Measurements from ENCODE around the gene MED29. TPM values are rescaled to one million over a fixed set of nuclear protein-coding genes. Genes with fewer than 3 reads are reported as not detected.

Gene MED29
- total RNA-seq, 1 donor from 2014 or later = 21.8 TPM

- ATAC-seq (peak; percentile 99), DNase-seq (ENCODE audit: missing footprints) (peak; percentile 99)
- intact Hi-C loops (cut with DNase I) = loop anchor here (1.0 to 2.0 kb wide), 2 partner anchors 10 to 23 kb away; partner anchors contain the start of genes PLEKHG2 and SUPT5H
These were observed 44.5 kb downstream of the MED29 start, which contains the start of gene RPS16 for GRCh38 chr19:39435499-39436349. Gene RPS16 (minus strand): TSS chr19:39435949. CDS start chr19:39435895, 54 bp downstream.

- no peak for DNase-seq (ENCODE audit: missing footprints)
- intact Hi-C loops (cut with DNase I) = loop anchor here (1.0 kb wide), 1 partner anchor 9 kb away; the partner anchor contains the start of gene SUPT5H
- ATAC-seq = no peak
These were observed 45.2 kb downstream of the MED29 start for GRCh38 chr19:39436350-39436716.

GRCh38 chr19:39438270-39438934 lies 47.2 kb downstream of the MED29 start:
- ATAC-seq (no peak), DNase-seq (ENCODE audit: missing footprints) (no peak)
- intact Hi-C loops (cut with DNase I) = no loop called here

DNA sequence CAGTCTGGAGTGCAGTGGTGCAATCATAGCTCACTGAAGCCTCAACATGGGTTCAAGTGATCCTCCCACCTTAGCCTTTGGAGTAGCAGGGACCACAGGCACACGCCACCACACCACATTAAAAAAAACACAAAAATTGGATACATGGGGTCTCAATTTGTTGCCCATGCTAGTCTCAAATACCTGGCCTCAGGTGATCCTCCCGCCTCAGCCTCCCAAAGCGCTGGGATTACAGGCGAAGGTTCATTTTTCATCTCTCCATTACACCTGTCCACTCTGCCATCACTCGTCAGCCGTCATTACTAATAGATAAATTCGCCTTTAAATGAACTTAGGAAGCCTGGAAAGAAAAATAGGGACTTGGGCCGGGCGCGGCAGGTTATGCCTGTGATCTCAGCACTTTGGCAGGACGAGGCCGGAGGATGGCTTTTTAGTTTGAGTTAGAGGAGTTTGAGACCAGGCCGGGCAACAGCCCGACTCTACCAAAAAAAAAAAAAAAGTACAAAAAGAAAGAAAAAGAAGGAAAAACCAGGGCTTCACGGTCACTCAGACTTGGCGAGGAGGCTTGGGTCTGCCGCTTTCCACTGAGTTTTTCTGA lies 53.5 kb downstream of the MED29 start:
- ATAC-seq = no peak
- intact Hi-C loops (cut with DNase I) = loop anchor here (1.0 to 10.0 kb wide), 5 partner anchors 8 to 228 kb away; partner anchors contain the start of genes EID2B, MED29, PAF1 and TIMM50

GRCh38 chr19:39445196-39446111 lies 54.3 kb downstream of the MED29 start, which contains the start of gene SUPT5H:
Gene SUPT5H (plus strand): TSS chr19:39445582. CDS start chr19:39445891, 309 bp downstream.
- peak; percentile 98 for ATAC-seq
- intact Hi-C loops (cut with DNase I) = loop anchor here (1.0 to 10.0 kb wide), 4 partner anchors 9 to 89 kb away; partner anchors contain the start of genes EID2B, MED29, PAF1 and TIMM50
- peak; percentile 98 for DNase-seq (ENCODE audit: missing footprints)

More for the DNA sequence above, 53.5 kb downstream of the MED29 start:
- peak; percentile 61 for DNase-seq (ENCODE audit: missing footprints)

DNA sequence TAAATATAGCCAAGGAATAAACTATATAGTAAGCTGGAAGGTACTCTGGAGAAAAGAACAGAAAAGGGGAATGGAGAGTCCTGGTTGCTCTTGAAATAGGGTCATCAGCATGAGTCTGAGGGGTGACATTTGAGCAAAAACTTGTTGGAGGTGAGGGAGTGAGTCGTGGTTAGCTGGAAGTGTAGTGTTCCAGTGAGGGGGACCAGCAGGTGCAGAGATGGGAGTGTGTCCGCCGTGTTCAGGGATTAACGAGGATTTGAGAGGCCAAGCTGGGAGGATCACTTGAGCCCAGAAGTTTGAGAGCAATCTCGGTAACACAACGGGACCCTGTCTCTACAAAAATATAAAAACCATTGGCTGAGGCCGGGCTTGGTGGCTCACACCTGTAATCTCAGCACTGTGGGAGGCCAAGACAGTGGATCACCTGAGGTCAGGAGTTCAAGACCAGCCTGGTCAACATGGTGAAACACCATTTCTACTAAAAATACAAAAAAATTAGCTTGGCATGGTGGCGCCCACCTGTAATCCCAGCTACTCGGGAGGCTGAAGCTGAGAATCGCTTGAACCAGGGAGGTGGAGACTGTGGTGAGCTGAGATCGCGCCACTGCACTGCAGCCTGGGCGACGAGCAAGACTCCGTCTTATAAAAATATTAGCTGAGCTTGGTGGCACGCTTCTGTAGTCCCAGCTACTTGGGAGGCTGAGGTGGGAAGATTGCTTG lies 55.3 kb downstream of the MED29 start:
- DNase-seq (ENCODE audit: missing footprints) = no peak
- intact Hi-C loops (cut with DNase I) = loop anchor here (10.0 kb wide), 1 partner anchor 88 kb away; the partner anchor contains the start of gene EID2B
- no peak for ATAC-seq

- no peak for ATAC-seq
- no peak for DNase-seq (ENCODE audit: missing footprints)
- intact Hi-C loops (cut with DNase I) = loop anchor here (10.0 kb wide), 1 partner anchor 87 kb away; the partner anchor contains the start of gene EID2B
These were observed 57.1 kb downstream of the MED29 start for GRCh38 chr19:39448271-39448670.

DNA sequence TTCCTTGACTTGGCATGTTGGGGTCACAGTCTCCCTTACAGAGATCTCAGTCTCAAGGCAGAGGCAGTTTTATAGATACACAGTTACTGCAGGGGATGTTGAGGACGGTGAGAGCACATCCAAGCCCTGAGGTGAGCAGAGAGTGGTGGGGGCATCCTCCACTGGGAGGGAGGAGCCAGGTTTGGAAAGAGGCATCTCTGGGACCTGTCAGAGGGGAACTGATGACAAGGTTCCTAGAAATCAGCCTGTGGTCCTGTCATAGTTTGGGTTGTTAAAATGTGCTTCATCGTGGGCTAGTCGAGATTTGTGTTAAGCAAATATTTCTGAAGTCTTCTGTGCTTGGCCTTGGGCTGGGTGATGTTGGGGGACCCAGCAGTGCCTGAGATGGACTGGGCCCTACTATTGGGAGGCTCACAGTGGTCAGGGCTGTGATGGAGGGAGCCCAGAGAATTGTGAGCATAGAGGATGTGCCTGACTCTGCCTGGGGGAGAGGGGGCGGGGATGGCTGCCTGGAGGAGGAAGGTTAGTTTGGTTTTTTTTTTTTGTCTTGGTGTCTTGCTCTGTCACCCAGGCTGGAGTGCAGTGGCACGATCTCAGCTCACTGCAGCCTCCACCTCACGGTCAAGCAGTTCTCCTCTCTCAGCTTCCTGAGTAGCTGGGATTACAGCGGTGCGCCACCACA lies 58.1 kb downstream of the MED29 start:
- DNase-seq (ENCODE audit: missing footprints) = no peak
- ATAC-seq = no peak
- intact Hi-C loops (cut with DNase I) = loop anchor here (10.0 kb wide), 1 partner anchor 86 kb away; the partner anchor contains the start of gene EID2B

Small RNAs within 50 kb of the gene (microRNA-seq; reads per million reads assigned to microRNA genes)
- not detected for gene MIR4530

Other genes with a start within 250 kb of the MED29 start
- gene NCCRP1, start 194.4 kb upstream of the MED29 start, total RNA-seq = not detected
- not detected for gene SYCN, start 187.1 kb upstream of the MED29 start, total RNA-seq
- gene IFNL3, start 146.4 kb upstream of the MED29 start, total RNA-seq = not detected
- not detected for gene IFNL4, start 142.5 kb upstream of the MED29 start, total RNA-seq
- not detected for gene IFNL2, start 123.0 kb upstream of the MED29 start, total RNA-seq
- not detected for gene IFNL1, start 95.0 kb upstream of the MED29 start, total RNA-seq
- 0.41 TPM for gene LRFN1, start 70.5 kb upstream of the MED29 start, total RNA-seq
- gene GMFG, start 55.3 kb upstream of the MED29 start, total RNA-seq = 20.2 TPM
- gene SAMD4B, start 49.0 kb upstream of the MED29 start, total RNA-seq = 40.6 TPM
- 34.5 TPM for gene PAF1, start 272 bp upstream of the MED29 start, total RNA-seq
- gene ZFP36, start 15.5 kb downstream of the MED29 start, total RNA-seq = 48.7 TPM
- 10.4 TPM for gene PLEKHG2, start 21.3 kb downstream of the MED29 start, total RNA-seq
- 1,258 TPM for gene RPS16, start 44.6 kb downstream of the MED29 start, total RNA-seq
- gene SUPT5H, start 54.2 kb downstream of the MED29 start, total RNA-seq = 80.6 TPM
- 75.9 TPM for gene TIMM50, start 89.5 kb downstream of the MED29 start, total RNA-seq
- not detected for gene DLL3, start 107.6 kb downstream of the MED29 start, total RNA-seq
- gene SELENOV, start 123.8 kb downstream of the MED29 start, total RNA-seq = not detected
- gene EID2B, start 141.5 kb downstream of the MED29 start, total RNA-seq = 1.7 TPM
- gene EID2, start 148.8 kb downstream of the MED29 start, total RNA-seq = 10.7 TPM
- not detected for gene LGALS13, start 211.1 kb downstream of the MED29 start, total RNA-seq